Ascending aorta (tissue), 2 donors: ENCODE data around the gene SNRNP25. TPM values are rescaled to one million over a fixed set of nuclear protein-coding genes. Genes with fewer than 3 reads are reported as not detected.

Experiments used
- DNase-seq, 2 donors: peaks; one replicate each; pipeline ENCODE4 v3.0.0-alpha.2; 2019; ENCODE audit warnings: low spot score in 2 of 2
- H3K27ac ChIP-seq, 2 donors: fragments of 200-600 bp; sonication (generic); one replicate each; pipeline ENCODE4 v1.5.1; 2016 to 2017; ENCODE audit warnings: mild to moderate bottlenecking in 1 of 2
- H3K27me3 ChIP-seq: fragments of 200-600 bp; sonication (generic); one replicate; pipeline ENCODE4 v1.5.1; 2017
- H3K36me3 ChIP-seq, 2 donors: fragments of 200-600 bp; sonication (generic); one replicate each; pipeline ENCODE4 v1.5.1; 2016
- H3K4me1 ChIP-seq, 2 donors: fragments of 200-600 bp; sonication (generic); one replicate each; pipeline ENCODE4 v1.5.1; 2016 to 2017; ENCODE audit warnings: mild to moderate bottlenecking in 1 of 2
- H3K4me3 ChIP-seq, 2 donors: fragments of 200-600 bp; sonication (generic); one replicate each; pipeline ENCODE4 v1.5.1; 2016 to 2017; ENCODE audit warnings: mild to moderate bottlenecking in 1 of 2
- H3K9me3 ChIP-seq, 2 donors: fragments of 200-600 bp; sonication (generic); one replicate each; pipeline ENCODE4 v1.5.1; 2016
- intact Hi-C: fragments of 100-400 bp; cut with DNase I; formaldehyde crosslinking; loops from one replicate; pipeline ENCODE4 v1.15.1; 2023
- total RNA-seq: library from RNA; depleted of rRNA; stranded (reverse); fragments of >200 nt; gene quantifications from one replicate; pipeline ENCODE4 v1.1.0, GENCODE V29; 2016
- TF ChIP-seq, protein P1 (sequence below), 3 experiments: fragments of 200-600 bp in 2 of 3; fragments of 450-650 bp in 1 of 3; sonication (generic) in 2 of 3; IDR thresholded peaks; one replicate each; pipeline ENCODE4 v1.5.1; 2016 to 2019; ENCODE audit warnings: antibody characterized with exemption in 3 of 3, mild to moderate bottlenecking in 1 of 3, moderate library complexity in 1 of 3

Gene SNRNP25
- total RNA-seq, 1 donor from 2014 or later: not detected

DNA sequence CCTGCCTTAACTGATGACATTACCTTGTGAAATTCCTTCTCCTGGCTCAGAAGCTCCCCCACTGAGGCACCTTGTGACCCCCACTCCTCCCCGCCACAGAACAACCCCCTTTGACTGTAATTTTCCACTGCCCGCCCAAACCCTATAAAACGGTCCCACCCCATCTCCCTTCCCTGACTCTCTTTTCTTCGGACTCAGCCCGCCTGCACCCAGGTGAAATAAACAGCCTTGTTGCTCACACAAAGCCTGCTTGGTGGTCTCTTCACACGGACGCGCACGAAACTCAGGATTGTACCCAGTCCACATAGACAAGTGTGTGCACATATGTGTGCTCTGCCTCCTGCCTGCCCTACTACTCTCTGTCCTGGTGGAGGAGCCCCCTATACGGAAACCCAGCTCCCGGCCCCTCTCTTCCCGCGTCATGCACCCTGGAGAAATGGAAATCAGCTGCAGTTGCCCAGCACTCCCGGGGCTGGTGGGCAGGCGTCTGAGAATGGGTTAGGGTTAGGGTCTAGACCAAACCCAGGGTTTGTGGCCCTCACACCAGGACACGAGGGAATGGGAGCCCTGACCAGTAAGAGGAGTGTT, 21.2 kb downstream of the SNRNP25 start:
- H3K4me3 ChIP-seq: no peak overlapping the region
- no peak for DNase-seq
- no peaks in the 10 kb centered on the region for H3K9me3 ChIP-seq
- H3K4me1 ChIP-seq: peaks cover 35 to 63% of the 10 kb centered on the region in 2 donors
- peaks cover 6% of the 10 kb centered on the region in 2 donors for H3K36me3 ChIP-seq
- peak overlapping the region; percentile 97 to 100 for H3K27ac ChIP-seq
- intact Hi-C loops: no loop called here
- H3K27me3 ChIP-seq: no peaks in the 10 kb centered on the region
- TF ChIP-seq, protein P1, sequence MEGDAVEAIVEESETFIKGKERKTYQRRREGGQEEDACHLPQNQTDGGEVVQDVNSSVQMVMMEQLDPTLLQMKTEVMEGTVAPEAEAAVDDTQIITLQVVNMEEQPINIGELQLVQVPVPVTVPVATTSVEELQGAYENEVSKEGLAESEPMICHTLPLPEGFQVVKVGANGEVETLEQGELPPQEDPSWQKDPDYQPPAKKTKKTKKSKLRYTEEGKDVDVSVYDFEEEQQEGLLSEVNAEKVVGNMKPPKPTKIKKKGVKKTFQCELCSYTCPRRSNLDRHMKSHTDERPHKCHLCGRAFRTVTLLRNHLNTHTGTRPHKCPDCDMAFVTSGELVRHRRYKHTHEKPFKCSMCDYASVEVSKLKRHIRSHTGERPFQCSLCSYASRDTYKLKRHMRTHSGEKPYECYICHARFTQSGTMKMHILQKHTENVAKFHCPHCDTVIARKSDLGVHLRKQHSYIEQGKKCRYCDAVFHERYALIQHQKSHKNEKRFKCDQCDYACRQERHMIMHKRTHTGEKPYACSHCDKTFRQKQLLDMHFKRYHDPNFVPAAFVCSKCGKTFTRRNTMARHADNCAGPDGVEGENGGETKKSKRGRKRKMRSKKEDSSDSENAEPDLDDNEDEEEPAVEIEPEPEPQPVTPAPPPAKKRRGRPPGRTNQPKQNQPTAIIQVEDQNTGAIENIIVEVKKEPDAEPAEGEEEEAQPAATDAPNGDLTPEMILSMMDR (IDR thresholded peaks at IDR 0.05): no peak

DNA sequence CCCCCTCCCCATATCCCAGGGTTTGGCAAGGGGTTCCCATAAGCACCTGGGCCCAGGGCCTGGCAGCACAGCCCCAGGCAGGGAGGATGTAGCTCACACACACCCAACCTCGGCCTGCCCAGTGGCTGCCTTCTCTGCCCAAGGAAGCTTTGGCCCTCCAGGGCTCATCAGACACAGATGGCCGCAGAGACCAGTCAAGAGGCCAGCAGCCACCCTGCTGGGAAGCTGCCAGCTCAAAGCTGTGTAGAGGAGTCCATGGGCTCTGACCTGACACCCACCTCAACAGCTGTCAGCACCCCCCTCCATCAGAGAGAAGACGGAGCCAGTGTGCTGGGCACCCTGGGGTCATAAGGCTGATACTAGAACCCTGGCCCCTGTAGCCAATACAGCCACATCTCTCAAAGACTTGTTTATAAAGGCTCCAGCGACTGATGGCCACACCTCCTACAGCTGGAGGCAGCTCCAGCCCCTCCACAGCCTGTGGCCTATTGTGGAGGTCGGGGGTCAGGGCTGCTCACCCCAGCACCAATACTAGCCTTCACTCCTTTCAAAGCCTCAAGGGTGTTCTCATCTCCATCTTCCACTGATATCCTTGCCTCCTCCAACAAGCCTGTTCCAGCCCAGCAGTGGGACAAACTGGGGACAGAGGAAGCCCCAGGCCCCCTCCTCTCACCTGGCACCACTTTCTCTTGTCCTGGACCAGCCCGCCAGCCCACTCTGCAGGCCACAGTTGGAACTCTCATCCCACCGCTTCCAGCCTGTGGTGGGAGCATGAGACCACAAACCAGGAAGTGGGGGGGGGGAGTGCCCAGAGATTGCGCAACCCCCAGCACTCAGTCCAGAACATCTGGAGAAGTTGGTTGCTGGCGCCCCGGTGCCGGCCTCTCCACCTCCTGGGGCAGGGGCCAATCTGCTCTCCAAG, 22.2 kb downstream of the SNRNP25 start:
- peak; percentile 43 to 93 for DNase-seq
- Histone ChIP-seq H3K27ac (peak overlapping the region; percentile 97 to 100), H3K36me3 (peaks cover 7 to 14% of the 10 kb centered on the region in 2 donors), H3K9me3 (no peaks in the 10 kb centered on the region), H3K27me3 (no peaks in the 10 kb centered on the region), H3K4me1 (peaks cover 34 to 54% of the 10 kb centered on the region in 2 donors), H3K4me3 (peak overlapping the region; percentile 69 to 76)
- intact Hi-C loops: no loop called here
- TF ChIP-seq, protein P1 (IDR thresholded peaks at IDR 0.05): peak in 2 of 3 experiments; percentile 16 to 17

DNA sequence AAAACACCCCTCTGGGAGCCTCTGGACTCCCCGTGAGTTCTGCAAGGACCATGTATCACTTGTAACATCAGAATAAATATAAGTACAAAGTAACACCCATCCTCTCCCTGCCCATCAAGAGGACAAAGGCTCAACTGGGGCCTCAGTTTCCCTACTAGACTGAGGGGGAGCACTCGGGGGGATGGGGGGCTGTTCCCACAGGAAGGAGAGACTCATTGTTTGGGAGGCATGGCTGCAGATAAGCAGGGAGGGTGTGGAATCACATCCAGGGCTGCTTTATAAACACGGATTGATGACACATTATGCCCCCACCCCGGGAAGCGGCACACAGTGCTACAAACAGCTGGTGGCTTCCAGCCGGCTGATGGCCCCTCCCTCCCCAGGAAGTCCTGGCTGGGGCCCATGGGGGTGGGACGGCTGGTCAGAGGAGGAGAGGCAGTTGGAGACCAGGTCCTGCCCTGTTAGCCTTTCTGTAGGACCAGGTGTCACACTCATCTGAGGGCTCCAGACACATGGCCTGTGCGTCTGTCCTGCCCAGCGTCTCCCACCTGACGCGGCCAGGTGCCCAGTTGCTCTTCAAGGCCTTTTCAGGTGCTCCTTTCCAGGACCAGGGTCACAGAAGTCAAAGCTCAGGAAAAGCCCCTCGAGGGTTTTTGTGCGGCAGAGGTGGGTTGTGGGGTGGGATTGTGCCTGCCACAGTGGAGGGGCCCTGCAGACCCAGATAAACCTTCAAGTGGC, 23.1 kb downstream of the SNRNP25 start:
- Histone ChIP-seq H3K4me1 (peaks cover 34 to 50% of the 10 kb centered on the region in 2 donors), H3K4me3 (peak overlapping the region; percentile 69 to 76), H3K9me3 (no peaks in the 10 kb centered on the region), H3K27ac (peak overlapping the region; percentile 97 to 100), H3K36me3 (peaks cover 7 to 17% of the 10 kb centered on the region in 2 donors), H3K27me3 (no peaks in the 10 kb centered on the region)
- peak; percentile 61 to 92 for DNase-seq
- TF ChIP-seq, protein P1 (IDR thresholded peaks at IDR 0.05): no peak
- intact Hi-C loops: no loop called here

DNA sequence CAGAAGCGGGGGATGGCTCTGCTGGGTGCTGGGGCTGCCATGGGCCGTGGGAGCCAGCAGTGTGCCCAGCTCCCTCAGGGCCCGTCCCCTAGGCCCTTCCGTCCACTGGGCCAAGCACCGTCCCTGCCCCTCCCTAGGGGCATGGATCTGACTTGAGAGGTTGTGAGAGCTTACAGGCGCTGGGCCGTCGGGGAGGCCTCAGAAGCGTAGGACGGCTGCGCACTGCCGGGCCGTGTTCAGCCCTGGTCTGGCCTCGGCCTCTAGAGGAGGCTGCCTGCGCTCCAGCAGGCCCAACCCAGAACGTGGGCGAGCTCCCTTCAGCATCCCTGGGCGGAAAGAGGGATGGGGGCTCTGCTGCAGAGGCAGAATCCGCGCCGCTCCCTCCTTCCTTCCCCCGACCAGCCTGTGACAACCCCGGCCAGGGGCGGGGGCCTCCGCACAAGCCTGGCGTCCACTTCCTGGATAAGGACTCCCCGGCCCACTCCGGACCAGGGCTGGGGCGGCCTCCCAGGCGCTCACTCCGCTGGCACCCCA, 23.7 kb downstream of the SNRNP25 start:
- intact Hi-C loops: no loop called here
- Histone ChIP-seq H3K4me1 (peaks cover 34 to 50% of the 10 kb centered on the region in 2 donors), H3K9me3 (no peaks in the 10 kb centered on the region), H3K27ac (peak overlapping the region; percentile 97 to 100), H3K36me3 (peaks cover 7 to 17% of the 10 kb centered on the region in 2 donors), H3K4me3 (peak overlapping the region; percentile 69 to 76), H3K27me3 (no peaks in the 10 kb centered on the region)
- DNase-seq: peak in 1 of 2 donors; percentile 81
- TF ChIP-seq, protein P1 (IDR thresholded peaks at IDR 0.05): no peak

DNA sequence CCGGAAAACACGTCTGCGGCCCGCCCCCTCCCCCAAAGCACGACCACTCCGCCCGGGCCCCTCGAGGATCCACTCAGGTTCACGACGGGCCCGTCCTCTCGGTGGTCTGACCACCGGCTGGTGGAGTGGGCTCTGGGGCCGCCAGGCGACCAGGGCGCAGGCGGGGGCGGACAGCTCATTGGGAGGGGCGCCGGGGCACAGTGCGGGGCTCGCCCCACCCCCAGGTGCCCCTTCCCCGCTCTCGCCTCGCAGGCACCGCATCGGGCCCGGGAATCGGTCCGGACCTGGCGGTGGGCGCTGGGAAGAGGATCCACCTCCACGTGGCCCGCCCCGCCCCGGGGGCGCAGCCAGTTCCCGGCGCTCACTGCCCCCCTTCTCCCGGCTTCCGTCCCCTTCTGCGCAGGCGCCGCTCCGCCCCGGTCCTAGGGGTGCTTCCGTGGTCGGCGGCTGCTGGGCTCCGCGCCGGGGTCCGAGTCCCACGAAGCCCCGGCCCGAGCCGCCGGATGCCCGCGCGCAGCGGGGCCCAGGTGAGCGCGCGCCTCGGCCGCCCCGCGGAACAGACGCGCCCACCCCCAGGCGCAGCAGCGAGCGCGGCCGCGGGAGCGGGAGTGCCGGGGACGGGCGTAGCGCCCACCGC, 24.3 kb downstream of the SNRNP25 start, which contains the start of gene MPG:
TSS of gene MPG (plus strand) at position 419 of the 637 bp plus-strand sequence. CDS start at position 504, 85 bp downstream.
- Histone ChIP-seq H3K36me3 (peaks cover 10 to 20% of the 10 kb centered on the region in 2 donors), H3K4me1 (peaks cover 38 to 51% of the 10 kb centered on the region in 2 donors), H3K27ac (peak within 1 kb of the TSS; percentile 97 to 100), H3K4me3 (peak within 1 kb of the TSS; percentile 69 to 76), H3K27me3 (no peaks in the 10 kb centered on the region), H3K9me3 (no peaks in the 10 kb centered on the region)
- TF ChIP-seq, protein P1 (IDR thresholded peaks at IDR 0.05): peak in 1 of 3 experiments; percentile 25
- peak in 1 of 2 donors; percentile 92 for DNase-seq
- intact Hi-C loops: no loop called here
